HG03039 (cell line): ENCODE results near the gene CDKN2AIP.

Experiments
- ATAC-seq: cut with Tn5 transposase; IDR thresholded peaks from one replicate; pipeline ENCODE4 v1.9.1; 2021; ENCODE audit warnings: mild to moderate bottlenecking, moderate library complexity; ENCODE audit not compliant: unreplicated experiment

The CDKN2AIP gene, protein sequence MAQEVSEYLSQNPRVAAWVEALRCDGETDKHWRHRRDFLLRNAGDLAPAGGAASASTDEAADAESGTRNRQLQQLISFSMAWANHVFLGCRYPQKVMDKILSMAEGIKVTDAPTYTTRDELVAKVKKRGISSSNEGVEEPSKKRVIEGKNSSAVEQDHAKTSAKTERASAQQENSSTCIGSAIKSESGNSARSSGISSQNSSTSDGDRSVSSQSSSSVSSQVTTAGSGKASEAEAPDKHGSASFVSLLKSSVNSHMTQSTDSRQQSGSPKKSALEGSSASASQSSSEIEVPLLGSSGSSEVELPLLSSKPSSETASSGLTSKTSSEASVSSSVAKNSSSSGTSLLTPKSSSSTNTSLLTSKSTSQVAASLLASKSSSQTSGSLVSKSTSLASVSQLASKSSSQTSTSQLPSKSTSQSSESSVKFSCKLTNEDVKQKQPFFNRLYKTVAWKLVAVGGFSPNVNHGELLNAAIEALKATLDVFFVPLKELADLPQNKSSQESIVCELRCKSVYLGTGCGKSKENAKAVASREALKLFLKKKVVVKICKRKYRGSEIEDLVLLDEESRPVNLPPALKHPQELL

DNA sequence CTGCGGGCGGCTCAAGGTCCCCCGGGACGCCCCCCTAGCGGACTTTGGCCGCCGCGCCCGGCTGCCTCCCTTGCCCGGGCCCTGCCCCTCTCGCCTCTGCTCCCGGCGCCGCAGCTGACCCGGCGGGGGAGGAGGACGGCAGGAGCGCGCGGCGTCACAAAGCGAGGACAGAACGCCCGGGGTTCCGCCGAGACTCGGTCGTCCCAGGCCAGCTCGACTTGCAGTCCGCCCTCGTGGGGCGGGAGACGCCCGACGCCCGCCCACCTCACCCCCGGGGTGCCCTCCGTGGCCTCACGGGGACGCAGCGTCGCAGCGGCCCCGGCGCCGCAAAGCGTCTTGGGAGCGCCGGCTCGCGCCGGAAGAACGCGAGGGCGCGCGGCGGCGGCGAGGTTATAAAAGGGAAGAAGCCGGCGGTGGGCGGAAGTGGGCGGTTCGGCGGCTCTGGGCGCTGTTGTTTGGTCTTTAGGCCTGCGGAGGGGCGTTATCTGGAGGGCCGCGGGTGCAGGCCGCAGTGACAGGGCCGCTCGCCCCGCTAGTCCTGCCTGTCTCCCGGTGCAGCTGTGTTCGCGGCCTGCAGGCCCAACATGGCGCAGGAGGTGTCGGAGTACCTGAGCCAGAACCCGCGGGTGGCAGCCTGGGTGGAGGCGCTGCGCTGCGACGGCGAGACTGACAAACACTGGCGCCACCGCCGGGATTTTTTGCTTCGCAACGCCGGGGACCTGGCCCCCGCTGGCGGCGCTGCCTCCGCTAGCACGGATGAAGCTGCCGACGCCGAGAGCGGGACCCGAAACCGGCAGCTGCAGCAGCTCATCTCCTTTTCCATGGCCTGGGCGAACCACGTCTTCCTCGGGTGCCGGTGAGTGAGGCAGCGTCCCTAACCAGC lies at the start of gene CDKN2AIP:
CDKN2AIP (plus strand) TSS at position 423 of the 883 bp plus-strand sequence; CDS start at position 585, 162 bp downstream.
- peak; percentile 90 for ATAC-seq

DNA sequence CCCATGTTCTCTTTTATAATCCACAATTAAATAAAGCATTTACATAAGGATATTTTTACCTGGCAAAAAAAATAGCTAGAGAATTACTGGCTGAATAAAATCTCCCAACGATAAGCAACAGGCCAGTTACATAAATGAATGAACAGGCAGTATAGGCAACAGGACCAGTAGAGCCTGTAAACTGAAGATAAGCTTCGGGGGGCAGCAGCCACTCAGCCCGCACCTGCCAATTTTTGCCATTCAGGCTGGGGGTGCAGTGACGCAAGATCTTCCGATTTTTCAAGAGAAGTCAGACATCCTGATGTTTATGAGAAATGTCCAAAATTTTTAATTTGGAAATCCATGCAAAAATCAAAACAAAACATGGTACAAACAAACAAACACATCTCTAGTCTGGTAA lies 49.0 kb upstream of the CDKN2AIP start:
- no peak for ATAC-seq

DNA sequence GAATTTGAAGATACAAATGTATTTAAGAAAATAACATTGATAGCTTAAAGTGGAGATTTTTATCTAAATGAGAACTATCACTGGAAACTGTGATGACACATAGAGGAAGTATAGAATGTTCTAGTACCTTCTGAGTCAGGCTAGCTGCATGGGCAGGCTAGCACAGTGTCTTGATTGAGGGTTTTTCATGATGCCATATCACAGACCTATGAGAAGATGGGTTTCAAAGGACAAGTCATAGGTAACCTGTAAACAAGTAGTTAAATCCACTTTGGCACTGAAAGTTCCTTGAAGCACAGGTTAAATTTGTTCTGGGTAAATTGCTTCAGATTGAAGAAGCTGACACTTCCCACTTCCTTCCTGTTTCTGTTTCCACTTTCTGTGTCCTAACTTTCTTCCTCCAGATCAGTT lies 48.2 kb upstream of the CDKN2AIP start:
- ATAC-seq: no peak

DNA sequence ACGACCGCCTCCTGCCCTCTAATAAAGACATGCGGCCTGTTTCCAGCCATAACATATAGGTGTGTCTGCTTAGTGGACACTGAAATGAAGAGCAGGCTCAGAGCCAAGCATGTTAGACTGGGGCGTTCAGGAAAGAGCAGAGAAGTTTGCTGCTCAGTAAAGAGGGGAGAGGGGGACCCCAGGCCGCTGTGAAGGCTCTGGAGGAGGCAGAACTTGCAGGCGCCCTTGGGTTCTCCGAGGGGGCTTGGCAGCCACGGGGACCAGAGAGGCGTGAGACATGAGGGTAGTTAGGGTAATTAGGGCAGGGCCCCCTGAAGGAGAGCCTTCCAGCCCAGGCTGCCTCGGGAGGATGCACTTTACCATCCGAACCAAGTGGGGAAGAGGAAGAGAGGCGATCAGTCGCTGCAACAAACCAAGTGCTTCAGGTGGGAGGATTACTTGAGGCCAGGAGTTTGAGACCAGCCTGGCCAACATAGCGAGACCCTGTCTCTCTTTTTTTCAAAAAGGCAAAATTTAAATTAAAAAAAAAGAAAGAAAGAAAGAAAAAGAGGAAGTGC lies 46.6 kb upstream of the CDKN2AIP start:
- ATAC-seq: no peak

DNA sequence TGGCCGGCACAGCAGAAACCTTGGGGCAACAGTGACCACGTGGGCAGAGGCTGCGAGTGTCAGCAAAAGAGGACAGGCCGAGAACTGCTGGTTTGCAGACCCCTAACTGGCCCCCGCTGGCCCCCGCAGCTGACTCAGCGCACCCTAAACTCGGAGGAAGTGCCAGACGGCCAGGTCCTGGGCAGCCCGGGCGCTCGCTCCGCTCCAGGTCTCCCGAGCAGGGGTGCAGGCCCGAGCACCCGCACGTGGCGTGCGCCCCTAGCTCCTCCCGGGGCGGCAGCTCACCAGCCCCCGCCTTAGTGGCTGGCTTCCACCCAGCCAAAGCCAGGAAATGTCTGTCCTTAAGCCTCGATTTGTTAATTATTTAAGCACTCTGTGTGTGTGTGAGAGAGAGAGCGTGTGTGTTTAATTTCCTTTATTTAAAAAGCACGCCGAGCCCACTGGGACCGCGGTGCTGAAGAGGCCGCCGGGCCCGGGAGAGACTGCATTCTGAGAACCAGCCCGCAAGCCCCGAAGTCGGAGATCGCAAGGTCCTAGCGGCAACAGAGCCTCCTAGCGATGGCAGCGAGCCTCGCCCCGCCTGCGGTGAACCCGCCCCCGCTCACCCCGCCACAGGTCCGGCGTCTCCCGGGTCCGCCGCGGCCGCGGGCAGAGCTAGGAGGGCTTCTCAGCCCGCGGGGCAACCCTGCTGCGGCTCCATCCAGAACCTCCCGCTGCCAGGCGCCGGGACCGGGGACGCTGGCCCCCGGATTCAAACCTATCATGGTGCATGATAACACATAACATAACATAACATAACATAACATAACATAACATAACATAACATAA lies 45.9 kb upstream of the CDKN2AIP start:
- ATAC-seq: peak; percentile 91

DNA sequence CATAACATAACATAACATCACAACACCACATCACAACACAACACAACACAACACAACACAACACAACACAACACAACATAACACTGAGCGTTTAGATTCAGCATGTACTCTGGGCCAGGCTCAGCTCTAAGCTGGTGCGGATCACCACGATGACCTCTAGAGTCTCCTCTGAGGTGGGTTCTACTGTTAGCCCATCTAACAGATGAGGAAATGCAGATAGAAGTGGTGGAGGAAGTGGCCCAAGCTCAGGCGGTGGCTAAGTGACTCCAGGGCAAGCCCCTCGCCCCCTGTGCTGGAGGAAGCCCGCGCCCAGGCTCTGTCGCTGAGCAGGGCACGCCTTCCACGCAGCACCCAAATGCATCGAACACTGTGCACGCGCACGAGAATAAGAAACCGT lies 45.3 kb upstream of the CDKN2AIP start:
- no peak for ATAC-seq

DNA sequence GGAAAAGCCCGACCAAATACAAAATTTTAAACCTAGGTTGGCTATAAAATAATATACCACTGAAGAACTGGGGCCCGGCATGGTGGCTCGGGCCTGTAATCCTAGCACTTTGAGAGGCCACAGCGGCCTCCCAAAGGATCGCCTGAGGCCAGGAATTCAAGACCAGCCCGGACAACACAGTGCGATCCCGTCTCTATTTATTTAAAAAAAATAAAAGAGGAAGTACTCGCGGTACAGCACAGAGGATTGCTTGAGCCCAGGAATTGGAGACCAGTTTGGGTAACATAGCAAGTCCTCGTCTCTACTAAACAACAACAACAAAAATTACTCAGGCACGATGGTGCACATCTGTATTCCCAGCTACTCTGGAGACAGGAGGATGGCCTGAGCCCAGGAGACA lies 44.8 kb upstream of the CDKN2AIP start:
- ATAC-seq: no peak

DNA sequence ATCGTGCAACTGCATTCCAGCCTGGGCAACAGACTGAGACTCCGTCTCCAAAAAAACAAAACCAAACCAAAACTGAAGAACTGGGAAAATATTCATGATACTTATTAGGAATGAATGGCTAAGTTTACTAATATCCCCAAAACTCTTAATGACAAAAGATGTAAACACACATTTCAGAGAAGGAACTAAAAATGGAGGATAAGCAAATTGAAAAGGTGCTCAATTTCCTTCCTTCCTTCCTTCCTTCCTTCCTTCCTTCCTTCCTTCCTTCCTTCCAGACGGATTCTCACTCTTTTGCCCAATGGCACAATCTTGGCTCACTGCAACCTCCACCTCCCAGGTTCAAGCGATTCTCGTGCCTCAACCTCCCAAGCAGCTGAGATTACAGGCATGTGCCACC lies 44.4 kb upstream of the CDKN2AIP start:
- no peak for ATAC-seq

DNA sequence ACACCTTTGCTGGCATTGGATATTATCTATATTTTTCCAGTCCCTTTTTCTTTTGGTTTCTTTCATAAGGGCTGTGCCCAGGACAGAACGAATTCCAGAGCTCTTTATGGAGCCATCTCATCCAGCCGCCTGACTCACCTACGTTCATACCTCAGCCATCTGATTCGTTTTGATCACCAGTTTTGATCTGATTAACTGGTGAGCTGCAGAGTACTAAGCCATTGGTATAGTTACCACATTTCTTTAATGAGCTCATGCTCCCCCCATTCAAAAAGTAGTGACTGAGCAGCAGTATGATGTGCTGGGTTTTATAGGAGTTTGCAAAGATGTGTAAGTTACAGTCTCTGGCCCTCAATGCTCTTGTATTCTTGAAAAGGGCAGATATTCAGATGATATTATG lies 43.0 kb upstream of the CDKN2AIP start:
- ATAC-seq: no peak

DNA sequence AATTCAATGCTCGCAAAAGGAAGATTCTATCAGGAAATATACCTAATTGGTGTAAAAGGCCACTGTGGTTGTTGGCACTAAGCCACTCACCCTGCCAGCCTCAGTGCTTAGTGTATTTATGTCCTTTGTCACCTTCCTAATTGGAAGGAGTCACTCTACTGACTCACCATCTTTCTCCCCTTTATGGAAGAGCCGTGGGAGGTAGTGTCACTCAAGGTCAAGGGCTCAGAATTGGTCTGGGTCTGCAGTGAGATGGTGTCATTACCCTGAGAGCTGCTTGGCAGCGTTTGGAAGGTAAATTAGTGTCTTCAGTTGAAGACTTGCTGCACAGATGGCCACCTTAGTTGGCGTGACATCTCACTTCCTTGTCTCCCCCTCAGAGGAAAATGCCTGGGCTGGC lies 41.7 kb upstream of the CDKN2AIP start:
- no peak for ATAC-seq

DNA sequence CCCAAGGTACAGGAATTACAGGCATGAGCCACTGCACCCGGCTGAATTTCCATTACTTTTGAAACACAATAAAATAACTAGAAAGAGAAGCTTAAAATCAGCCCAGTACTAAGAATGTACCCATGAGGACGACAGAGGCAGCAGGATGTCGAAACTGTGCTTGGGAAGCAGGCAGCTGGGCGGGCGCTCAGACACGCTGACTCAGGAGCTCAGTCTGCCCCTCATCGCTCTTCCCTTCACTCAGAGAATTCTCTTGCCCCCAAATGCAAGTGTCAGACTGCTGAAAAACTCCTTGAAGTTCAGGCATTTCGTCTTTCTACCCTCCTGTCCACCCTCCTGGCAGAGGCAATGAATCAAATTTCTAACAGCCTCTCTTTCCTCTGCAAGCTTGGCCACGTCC lies 41.0 kb upstream of the CDKN2AIP start:
- ATAC-seq: no peak

DNA sequence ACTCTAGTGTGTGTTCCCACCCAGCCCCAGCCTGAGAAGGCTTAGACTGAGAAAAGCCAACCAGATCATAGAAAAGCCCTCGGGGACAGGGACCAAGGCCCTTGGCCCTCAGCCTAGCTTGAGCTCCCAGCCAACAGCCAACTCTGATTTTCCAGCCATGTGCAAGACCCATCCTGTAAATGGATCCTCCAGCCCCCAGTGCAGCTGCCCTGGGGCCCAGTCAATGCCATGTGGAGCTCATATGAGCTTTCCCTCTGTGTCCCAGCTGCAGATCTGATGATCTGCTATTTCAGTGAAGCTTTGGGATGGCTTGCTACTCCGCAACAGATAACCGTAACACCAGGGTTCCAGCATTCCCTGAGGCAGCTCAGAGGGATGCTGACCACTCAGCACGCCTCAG lies 40.5 kb upstream of the CDKN2AIP start:
- ATAC-seq: no peak

DNA sequence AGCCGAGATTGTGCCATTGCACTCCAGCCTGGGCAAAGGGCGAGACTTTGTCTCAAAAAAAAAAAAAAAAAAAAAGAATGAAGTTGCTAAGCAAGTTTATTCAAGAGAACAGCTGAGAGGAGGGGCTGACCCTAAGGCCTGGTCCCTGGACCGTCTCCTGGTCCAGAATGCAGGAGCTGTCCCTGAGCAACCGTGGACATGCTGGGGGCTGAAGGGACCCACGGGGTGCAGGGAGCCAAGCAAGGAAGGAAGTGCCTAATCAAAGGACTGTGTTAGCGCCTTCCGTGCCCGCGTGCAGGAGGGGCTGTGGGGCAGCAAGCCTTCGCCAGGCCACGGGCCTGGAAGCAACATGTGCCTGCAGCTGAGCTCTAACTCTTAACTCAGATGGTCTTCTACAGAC lies 39.1 kb upstream of the CDKN2AIP start:
- no peak for ATAC-seq

DNA sequence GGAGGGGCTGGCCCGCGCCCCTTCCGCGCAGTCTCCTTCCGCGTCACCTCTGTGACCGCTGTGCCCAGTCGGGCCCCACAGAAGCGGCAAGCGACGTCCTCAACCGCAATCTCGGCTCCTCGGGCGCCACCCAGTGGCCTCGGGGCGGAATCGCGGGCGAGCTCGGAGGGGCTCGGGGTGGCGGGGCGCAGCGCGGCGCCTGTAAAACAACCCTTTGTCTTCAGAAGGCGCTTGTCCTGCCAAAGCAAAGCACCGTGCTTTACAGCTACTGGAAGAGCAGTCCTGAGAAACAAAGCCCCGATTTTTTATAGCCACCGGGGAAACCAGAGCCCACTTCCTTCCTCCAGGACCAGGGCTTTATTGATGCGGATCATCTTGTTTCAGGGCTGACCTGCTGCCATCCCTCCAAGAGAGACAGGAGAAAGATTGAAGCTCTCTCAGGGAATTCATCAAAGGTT lies 37.3 kb upstream of the CDKN2AIP start:
- ATAC-seq: peak; percentile 96

DNA sequence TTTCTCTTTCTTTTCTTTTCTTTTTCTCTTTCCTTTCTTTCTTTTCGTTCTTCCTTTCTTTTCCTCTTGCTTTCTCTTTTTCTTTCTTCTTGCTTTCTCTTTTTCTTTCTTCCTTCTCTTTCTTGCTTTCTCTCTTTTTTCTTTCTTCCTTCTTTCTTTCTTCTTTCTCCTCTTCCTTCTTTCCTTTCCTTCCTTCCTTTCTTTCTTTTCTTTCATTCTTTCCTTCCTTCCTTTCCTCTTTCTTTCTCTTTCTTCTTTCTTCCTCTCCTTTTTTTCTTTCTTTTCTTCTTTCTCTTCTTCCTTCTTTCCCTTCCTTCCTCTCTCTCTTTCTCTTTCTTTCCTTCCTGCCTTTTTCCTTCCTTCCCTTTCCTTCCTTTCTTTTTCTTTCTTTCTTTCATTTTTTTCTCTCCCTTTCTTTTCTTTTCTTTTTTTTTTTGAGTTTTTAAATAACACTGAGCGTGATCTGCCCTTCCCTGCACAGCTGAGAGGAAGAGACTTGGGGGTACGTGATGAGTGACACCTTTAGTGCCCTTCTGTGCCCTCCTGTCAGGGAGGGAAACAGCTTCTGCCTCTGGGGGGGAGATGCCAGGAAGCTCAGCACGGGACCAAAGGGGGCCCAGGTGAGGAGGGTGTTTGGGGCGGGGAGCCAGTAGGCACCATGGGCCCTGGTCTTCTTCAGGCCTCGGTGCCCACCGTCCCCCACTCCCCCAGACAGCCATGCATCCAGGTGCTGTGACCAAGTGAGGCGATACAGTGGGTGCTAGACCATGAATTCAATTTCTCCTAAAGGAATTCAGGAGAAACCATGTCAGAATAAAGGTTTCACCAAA lies 36.6 kb upstream of the CDKN2AIP start:
- no peak for ATAC-seq

DNA sequence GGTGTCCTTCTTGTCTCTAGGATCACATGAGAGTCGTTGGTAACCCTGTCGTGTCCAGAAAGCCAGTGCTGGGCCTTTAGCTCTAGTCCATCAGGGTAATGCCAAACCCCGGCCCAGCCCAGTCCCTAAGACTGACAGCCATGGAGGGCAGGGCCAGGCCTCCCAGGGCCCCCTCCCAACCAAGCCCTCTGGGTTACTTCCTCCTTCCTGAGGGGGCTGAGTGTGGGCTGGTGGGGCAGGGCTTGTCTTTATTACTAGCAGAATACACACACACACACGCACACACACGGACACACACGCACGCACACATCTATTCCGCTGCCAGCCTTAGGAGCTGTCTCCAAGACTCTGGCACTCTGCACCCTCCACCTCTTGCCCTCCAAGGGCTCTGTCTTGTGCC lies 35.6 kb upstream of the CDKN2AIP start:
- no peak for ATAC-seq

DNA sequence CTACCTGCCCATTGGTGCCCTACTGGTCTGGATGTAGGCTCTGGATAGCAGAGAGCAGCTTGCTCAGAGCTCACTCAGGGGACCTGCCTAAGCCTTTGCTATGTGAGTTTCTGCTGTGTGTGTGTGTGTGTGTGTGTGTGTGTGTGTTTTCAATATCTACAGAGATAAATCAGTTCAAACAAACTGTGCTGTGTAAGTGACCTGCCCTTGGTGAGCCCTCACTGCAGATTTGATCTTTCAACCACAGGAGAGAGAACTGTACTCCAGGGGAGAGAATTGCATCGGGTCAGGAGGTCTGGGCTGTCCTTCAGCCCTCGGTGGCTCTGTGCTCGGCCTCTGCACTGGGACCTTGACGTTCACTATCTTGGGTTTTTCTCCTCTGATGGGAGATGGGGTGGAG lies 35.0 kb upstream of the CDKN2AIP start:
- no peak for ATAC-seq

DNA sequence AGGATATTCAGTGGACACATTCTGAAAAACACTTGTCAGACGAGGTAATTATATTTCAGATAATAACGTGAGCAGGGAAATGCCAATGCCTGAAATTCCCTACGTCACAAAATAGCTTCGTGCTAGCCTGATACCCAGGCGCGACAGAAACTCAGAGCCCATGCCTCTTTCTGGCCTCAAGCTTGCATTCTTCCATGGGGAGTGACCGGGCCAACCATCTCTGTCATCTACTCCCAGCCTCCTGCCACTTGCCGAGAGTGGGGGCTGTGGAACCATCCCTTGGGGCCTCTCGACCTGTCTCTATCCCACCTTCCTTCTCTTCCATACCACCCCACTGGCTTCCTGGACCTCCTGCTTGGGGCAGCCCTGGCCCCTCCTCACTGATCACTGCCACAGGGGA lies 34.5 kb upstream of the CDKN2AIP start:
- no peak for ATAC-seq

DNA sequence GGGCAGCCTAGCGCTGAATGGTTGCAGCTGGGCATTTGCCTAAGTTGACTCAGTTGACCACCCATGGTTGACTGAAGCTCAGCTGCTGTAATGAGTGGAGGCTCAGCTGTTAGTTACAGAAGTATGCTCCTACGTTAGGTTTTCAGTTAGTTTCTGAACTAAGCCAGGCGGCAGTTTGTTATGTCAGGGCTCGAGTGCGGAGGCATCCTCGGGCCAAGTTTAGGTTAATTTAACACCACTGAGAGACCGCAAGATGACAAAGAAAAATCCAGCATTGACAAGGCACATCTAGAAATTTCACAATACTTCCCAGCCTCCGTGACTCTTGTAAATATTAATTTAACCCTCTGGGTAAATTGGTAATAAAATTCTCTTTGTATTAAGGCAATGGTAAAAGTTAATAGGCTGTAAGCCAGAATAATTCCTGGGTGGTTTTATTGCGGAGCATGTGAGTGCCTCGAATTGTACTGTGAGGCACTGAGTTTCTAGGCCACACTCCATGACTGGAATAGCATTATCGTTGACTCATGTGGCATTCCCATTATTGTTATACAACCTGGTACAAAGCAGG lies 33.1 kb upstream of the CDKN2AIP start:
- ATAC-seq: peak; percentile 33
